ENCODE measurements around the gene KISS1R. TPM values are rescaled to one million over a fixed set of nuclear protein-coding genes. Genes with fewer than 3 reads are reported as not detected.

KISS1R gene
- total RNA-seq, 1 donor from 2014 or later, result 6.1 TPM

GRCh38 chr19:925087-925525, 8.0 kb downstream of the KISS1R start:
- DNase-seq (ENCODE audit: low spot score, unreplicated experiment), result no peak
- Mint-ChIP-seq H3K27me3 (peaks cover 13% of the 10 kb centered on the region), H3K36me3 (ENCODE audit: insufficient read depth) (peaks cover 3% of the 10 kb centered on the region), H3K9me3 (ENCODE audit: low read depth) (no peaks in the 10 kb centered on the region), H3K27ac (peak overlapping the region; percentile 74), H3K4me3 (ENCODE audit: low read depth) (peak overlapping the region; percentile 74), H3K4me1 (ENCODE audit: low read depth) (peaks cover 3% of the 10 kb centered on the region)
- no peak for TF ChIP-seq CTCF (IDR thresholded peaks at IDR 0.05; ENCODE audit: unreplicated experiment)

- H3K36me3 Mint-ChIP-seq (ENCODE audit: insufficient read depth), result peaks cover 3% of the 10 kb centered on the region
- H3K9me3 Mint-ChIP-seq (ENCODE audit: low read depth), result no peaks in the 10 kb centered on the region
- DNase-seq (ENCODE audit: low spot score, unreplicated experiment), result peak; percentile 67
- H3K4me1 Mint-ChIP-seq (ENCODE audit: low read depth), result peaks cover 3% of the 10 kb centered on the region
- H3K4me3 Mint-ChIP-seq (ENCODE audit: low read depth), result peak within 1 kb of the TSS; percentile 87
- TF ChIP-seq CTCF (IDR thresholded peaks at IDR 0.05; ENCODE audit: unreplicated experiment), result peak; percentile 8
- peak within 1 kb of the TSS; percentile 76 for H3K27ac Mint-ChIP-seq
- H3K27me3 Mint-ChIP-seq, result peaks cover 11% of the 10 kb centered on the region
Observed at GRCh38 chr19:925526-926322, 8.6 kb downstream of the KISS1R start, which contains the start of gene ARID3A. TSS of gene ARID3A (plus strand) at chr19:926035. CDS start at chr19:929529, 3,494 bp downstream.

GRCh38 chr19:926323-926588, 9.1 kb downstream of the KISS1R start:
- DNase-seq (ENCODE audit: low spot score, unreplicated experiment), result no peak
- TF ChIP-seq CTCF (IDR thresholded peaks at IDR 0.05; ENCODE audit: unreplicated experiment), result no peak

GRCh38 chr19:926589-927350, 9.6 kb downstream of the KISS1R start:
- H3K4me3 Mint-ChIP-seq (ENCODE audit: low read depth), result peak overlapping the region; percentile 87
- peak overlapping the region; percentile 76 for H3K27ac Mint-ChIP-seq
- peaks cover 4% of the 10 kb centered on the region for H3K4me1 Mint-ChIP-seq (ENCODE audit: low read depth)
- H3K36me3 Mint-ChIP-seq (ENCODE audit: insufficient read depth), result peaks cover 3% of the 10 kb centered on the region
- no peak for TF ChIP-seq CTCF (IDR thresholded peaks at IDR 0.05; ENCODE audit: unreplicated experiment)
- no peak for DNase-seq (ENCODE audit: low spot score, unreplicated experiment)
- H3K27me3 Mint-ChIP-seq, result peaks cover 3% of the 10 kb centered on the region
- H3K9me3 Mint-ChIP-seq (ENCODE audit: low read depth), result no peaks in the 10 kb centered on the region

More at GRCh38 chr19:926323-926588, 9.1 kb downstream of the KISS1R start:
- Mint-ChIP-seq H3K36me3 (ENCODE audit: insufficient read depth) (peaks cover 3% of the 10 kb centered on the region), H3K27me3 (peaks cover 7% of the 10 kb centered on the region), H3K27ac (no peak overlapping the region), H3K4me1 (ENCODE audit: low read depth) (peaks cover 4% of the 10 kb centered on the region), H3K4me3 (ENCODE audit: low read depth) (peak overlapping the region; percentile 87), H3K9me3 (ENCODE audit: low read depth) (no peaks in the 10 kb centered on the region)

GRCh38 chr19:927351-927779, 10.2 kb downstream of the KISS1R start:
- peak overlapping the region; percentile 33 for H3K27ac Mint-ChIP-seq

More at GRCh38 chr19:927351-927779, 10.2 kb downstream of the KISS1R start:
- peaks cover 3% of the 10 kb centered on the region for H3K36me3 Mint-ChIP-seq (ENCODE audit: insufficient read depth)
- DNase-seq (ENCODE audit: low spot score, unreplicated experiment), result no peak
- no peaks in the 10 kb centered on the region for H3K9me3 Mint-ChIP-seq (ENCODE audit: low read depth)
- no peaks in the 10 kb centered on the region for H3K27me3 Mint-ChIP-seq
- no peak for TF ChIP-seq CTCF (IDR thresholded peaks at IDR 0.05; ENCODE audit: unreplicated experiment)
- H3K4me3 Mint-ChIP-seq (ENCODE audit: low read depth), result peak overlapping the region; percentile 87
- peaks cover 1% of the 10 kb centered on the region for H3K4me1 Mint-ChIP-seq (ENCODE audit: low read depth)

All from progenitor cell of endocrine pancreas (in vitro differentiated cells).